Measurements from ENCODE around the gene CLMP.

Gene CLMP

DNA sequence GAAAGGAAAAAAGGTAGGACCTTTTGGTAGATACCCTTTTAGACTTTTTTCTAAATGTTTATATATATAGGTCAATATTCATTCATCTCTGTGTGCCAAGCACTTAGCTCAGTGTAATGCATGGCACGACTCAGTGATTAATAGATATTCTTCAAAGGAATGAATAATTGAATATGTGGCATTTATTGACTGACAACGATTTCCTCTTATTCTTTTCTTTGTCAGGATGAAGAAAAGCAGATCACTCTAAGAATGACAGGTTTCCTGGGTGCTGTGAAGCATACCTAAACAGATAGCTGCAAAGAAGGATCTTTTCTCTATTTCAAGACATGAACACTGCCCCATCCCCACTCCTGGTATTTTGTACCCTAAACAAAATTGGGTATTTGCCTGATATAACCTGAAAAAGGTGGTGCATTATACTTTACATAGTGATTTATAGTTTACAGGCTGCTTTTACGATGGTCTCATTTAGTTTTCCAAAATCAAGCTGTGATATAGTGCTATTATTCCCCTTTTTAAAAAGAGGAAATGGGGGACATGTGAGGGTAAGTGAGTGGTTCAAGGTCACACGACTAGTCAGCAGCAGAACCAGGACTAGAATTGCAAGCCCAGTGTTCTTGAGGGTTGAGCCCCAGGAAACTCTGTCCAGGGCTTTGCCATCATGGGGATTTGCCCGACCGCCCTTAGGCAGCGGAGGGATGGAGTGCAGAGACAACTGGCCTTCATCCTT lies 32.9 kb upstream of the CLMP start:
- H3K27ac Mint-ChIP-seq = no peak overlapping the region
- H3K27me3 Mint-ChIP-seq = peaks cover 16% of the 10 kb centered on the region
- H3K9me3 Mint-ChIP-seq = peaks cover 4% of the 10 kb centered on the region
- no peak for ATAC-seq
- no peaks in the 10 kb centered on the region for H3K36me3 Mint-ChIP-seq
- peaks cover 3% of the 10 kb centered on the region for H3K4me1 Mint-ChIP-seq
- no peak overlapping the region for H3K4me3 Mint-ChIP-seq

GRCh38 chr11:123221584-123221983 lies 26.5 kb upstream of the CLMP start:
- Mint-ChIP-seq H3K27me3 (peaks cover 35% of the 10 kb centered on the region), H3K4me1 (no peaks in the 10 kb centered on the region), H3K27ac (no peak overlapping the region), H3K36me3 (peaks cover 5% of the 10 kb centered on the region), H3K9me3 (peaks cover 18% of the 10 kb centered on the region), H3K4me3 (no peak overlapping the region)
- ATAC-seq = no peak

GRCh38 chr11:123221096-123221561 lies 26.1 kb upstream of the CLMP start:
- no peak overlapping the region for H3K27ac Mint-ChIP-seq
- H3K4me1 Mint-ChIP-seq = no peaks in the 10 kb centered on the region
- no peak overlapping the region for H3K4me3 Mint-ChIP-seq
- ATAC-seq = no peak
- peaks cover 35% of the 10 kb centered on the region for H3K27me3 Mint-ChIP-seq
- peaks cover 18% of the 10 kb centered on the region for H3K9me3 Mint-ChIP-seq
- H3K36me3 Mint-ChIP-seq = peaks cover 5% of the 10 kb centered on the region

GRCh38 chr11:123219066-123219690 lies 24.1 kb upstream of the CLMP start:
- H3K4me3 Mint-ChIP-seq = no peak overlapping the region
- no peak overlapping the region for H3K27ac Mint-ChIP-seq
- ATAC-seq = no peak
- H3K27me3 Mint-ChIP-seq = peaks cover 45% of the 10 kb centered on the region
- H3K36me3 Mint-ChIP-seq = peaks cover 5% of the 10 kb centered on the region
- H3K9me3 Mint-ChIP-seq = peaks cover 18% of the 10 kb centered on the region
- no peaks in the 10 kb centered on the region for H3K4me1 Mint-ChIP-seq

DNA sequence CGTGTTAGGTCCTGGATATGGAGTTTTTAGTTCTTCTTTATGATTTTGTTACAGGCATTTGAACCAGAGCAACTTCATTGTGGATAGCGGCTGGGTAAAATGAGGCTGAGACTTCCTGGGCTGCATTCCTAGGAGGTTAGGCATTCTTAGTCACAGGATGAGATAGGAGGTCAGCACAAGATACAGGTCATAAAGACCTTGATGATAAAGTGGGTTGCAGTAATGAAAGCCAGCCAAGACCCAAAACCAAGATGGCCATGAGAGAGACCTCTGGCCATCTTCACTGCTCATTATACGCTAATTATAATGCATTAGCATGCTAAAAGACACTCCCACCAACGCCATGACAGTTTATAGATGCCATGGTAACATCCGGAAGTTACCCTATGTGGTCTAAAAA lies 23.4 kb upstream of the CLMP start:
- Mint-ChIP-seq H3K4me3 (no peak overlapping the region), H3K27ac (no peak overlapping the region), H3K9me3 (peaks cover 18% of the 10 kb centered on the region), H3K4me1 (no peaks in the 10 kb centered on the region), H3K36me3 (peaks cover 5% of the 10 kb centered on the region), H3K27me3 (peaks cover 50% of the 10 kb centered on the region)
- ATAC-seq = no peak

DNA sequence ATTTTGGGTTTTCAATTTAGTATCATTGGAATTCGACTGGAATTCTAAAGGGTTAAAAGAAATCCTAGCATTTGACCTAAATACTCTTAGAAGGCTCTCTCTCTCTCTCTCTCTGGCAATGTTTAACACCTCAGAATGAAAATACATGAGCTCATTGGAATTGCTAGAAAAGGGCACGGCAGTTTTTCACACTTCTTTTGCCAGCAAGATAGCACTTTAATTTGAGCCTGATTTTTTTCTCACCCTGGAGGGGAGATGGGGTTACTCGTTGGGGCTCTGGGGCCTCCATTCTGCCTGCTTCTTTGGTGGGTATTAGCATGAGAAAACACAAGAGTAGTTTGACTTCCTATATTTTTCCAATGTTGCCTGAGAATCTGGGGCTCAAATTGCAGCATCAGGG lies 22.8 kb upstream of the CLMP start:
- H3K4me3 Mint-ChIP-seq = no peak overlapping the region
- H3K36me3 Mint-ChIP-seq = peaks cover 5% of the 10 kb centered on the region
- ATAC-seq = no peak
- H3K27me3 Mint-ChIP-seq = peaks cover 48% of the 10 kb centered on the region
- H3K9me3 Mint-ChIP-seq = peaks cover 14% of the 10 kb centered on the region
- H3K4me1 Mint-ChIP-seq = no peaks in the 10 kb centered on the region
- no peak overlapping the region for H3K27ac Mint-ChIP-seq

DNA sequence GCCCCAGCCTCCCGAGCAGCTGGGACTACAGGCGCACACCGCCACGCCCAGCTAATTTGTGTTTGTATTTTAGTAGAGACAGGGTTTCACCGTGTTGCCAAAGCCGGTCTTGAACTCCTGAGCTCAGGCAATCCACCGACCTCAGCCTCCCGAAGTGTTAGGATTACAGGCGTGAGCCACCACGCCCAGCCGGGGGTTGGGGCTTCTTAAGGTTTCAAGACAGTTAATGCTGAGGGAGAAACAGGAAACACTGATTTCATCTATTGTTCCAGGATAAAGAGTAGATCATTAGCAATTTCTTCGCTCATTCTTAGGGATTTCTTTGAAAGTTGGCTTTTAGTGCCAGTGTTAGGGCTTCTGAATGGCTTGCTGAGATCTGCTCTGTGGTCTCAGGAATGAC lies 21.2 kb upstream of the CLMP start:
- Mint-ChIP-seq H3K9me3 (peaks cover 2% of the 10 kb centered on the region), H3K36me3 (no peaks in the 10 kb centered on the region), H3K27ac (no peak overlapping the region), H3K4me1 (no peaks in the 10 kb centered on the region), H3K27me3 (peaks cover 49% of the 10 kb centered on the region), H3K4me3 (no peak overlapping the region)
- no peak for ATAC-seq

GRCh38 chr11:123214940-123215339 lies 19.9 kb upstream of the CLMP start:
- Mint-ChIP-seq H3K4me3 (no peak overlapping the region), H3K9me3 (no peaks in the 10 kb centered on the region), H3K36me3 (no peaks in the 10 kb centered on the region), H3K4me1 (no peaks in the 10 kb centered on the region), H3K27me3 (peaks cover 47% of the 10 kb centered on the region), H3K27ac (no peak overlapping the region)
- ATAC-seq = no peak

- H3K27ac Mint-ChIP-seq = no peak overlapping the region
- H3K27me3 Mint-ChIP-seq = peaks cover 47% of the 10 kb centered on the region
Measured at GRCh38 chr11:123214396-123214795, 19.3 kb upstream of the CLMP start.

DNA sequence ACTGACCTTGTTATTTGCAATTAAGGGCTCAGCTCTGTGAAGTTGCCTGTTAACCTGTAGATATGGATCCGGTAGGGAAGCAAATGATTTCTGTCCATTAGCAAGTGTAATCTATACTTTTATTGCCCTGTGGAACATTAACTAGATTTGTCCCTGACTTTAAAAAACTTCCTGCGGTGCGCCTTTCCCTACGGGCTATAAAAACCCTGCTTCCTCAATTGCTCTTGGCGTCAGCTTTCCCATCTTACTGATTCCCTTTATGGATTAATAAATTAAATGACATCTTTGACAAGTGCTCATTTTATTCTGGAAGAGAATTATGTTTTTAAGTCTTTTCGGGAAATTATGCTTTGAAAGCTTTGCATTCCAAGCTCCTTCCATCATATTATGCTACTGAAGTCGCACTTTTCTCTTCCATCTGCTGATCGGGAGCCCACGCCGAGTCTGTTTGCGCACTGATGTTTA lies 18.3 kb upstream of the CLMP start:
- Mint-ChIP-seq H3K9me3 (no peaks in the 10 kb centered on the region), H3K27me3 (peaks cover 57% of the 10 kb centered on the region), H3K4me3 (no peak overlapping the region), H3K27ac (no peak overlapping the region), H3K36me3 (no peaks in the 10 kb centered on the region), H3K4me1 (no peaks in the 10 kb centered on the region)
- no peak for ATAC-seq

More at GRCh38 chr11:123214396-123214795, 19.3 kb upstream of the CLMP start:
- no peaks in the 10 kb centered on the region for H3K36me3 Mint-ChIP-seq
- ATAC-seq = no peak
- no peaks in the 10 kb centered on the region for H3K9me3 Mint-ChIP-seq
- no peaks in the 10 kb centered on the region for H3K4me1 Mint-ChIP-seq
- H3K4me3 Mint-ChIP-seq = no peak overlapping the region

DNA sequence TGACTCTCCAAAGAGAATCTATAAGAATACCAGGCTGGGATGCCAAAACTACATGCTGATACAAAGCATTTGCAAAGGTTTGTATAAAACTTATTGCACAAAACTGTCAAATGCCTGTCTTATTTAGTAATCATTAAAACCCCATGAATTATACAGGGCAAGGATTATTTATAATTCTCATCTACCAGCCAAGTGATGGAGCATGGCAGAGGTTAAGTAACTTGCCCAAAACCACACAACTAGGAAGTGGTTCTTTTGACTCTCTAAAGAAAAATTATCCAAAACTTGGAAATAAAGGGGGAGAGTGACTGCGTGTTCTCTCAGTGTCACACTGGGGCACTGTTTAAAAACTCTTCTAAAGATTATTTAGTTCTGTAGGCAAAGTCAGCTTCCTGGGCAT lies 17.4 kb upstream of the CLMP start:
- Mint-ChIP-seq H3K36me3 (no peaks in the 10 kb centered on the region), H3K4me1 (no peaks in the 10 kb centered on the region), H3K9me3 (no peaks in the 10 kb centered on the region), H3K27ac (no peak overlapping the region), H3K4me3 (no peak overlapping the region), H3K27me3 (peaks cover 67% of the 10 kb centered on the region)
- ATAC-seq = no peak

DNA sequence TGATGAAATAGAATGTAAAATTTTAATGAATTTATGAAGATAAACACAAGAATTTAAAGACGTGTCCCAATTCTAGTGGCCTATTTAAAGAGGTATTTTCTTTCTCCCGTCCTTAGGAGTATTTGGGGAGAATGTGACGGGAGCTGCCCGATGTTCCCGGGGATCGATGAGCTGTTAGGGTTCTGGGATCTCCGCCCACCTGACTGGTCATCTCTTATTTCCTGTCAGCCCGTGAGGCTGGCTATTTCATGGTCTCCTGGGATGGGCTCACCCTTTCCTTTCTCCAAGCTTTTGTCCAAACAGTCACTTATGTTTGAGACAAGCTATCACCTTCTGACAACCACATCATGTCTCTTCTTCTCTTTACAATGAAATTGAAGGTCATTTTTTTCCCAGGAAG lies 16.9 kb upstream of the CLMP start:
- Mint-ChIP-seq H3K4me3 (no peak overlapping the region), H3K9me3 (no peaks in the 10 kb centered on the region), H3K4me1 (no peaks in the 10 kb centered on the region), H3K27me3 (peaks cover 71% of the 10 kb centered on the region), H3K27ac (no peak overlapping the region), H3K36me3 (no peaks in the 10 kb centered on the region)
- no peak for ATAC-seq

DNA sequence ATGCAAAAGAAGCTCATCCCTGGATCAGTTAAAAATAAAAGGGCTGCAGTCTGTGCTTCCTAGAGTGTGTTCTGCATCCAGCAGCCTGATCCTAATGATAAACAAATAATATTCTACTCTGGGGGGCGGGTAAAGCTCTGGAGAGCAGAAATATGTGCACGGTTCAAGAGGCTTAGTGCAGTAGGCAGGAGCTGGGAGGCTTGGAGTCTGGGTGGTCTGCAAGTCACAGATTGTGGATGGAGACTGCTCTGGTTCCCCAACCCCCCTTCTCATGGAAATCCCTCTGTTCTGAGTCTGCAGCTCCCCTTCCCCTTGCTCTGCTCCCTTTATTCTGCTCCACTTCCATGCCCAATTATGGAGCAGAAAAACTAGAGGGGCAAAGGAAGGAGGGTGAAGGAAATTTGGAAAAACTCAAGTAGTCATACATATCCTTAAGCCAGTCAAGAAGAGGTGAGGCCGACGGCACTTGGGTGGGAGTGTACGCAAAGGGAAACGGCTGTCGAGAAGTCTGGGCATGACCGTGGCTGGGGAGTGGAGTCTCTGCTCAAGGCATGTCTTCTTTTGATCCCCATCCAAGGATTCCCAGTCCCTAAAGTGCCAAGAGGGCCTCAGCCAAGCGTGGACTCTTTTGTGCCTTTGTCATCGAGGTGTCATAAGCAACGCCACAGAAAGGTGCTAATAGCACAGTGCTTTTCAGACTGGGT lies 16.3 kb upstream of the CLMP start:
- no peak for ATAC-seq
- Mint-ChIP-seq H3K4me3 (no peak overlapping the region), H3K27me3 (peaks cover 71% of the 10 kb centered on the region), H3K4me1 (no peaks in the 10 kb centered on the region), H3K9me3 (no peaks in the 10 kb centered on the region), H3K36me3 (no peaks in the 10 kb centered on the region), H3K27ac (no peak overlapping the region)

- H3K27ac Mint-ChIP-seq = no peak overlapping the region
- H3K27me3 Mint-ChIP-seq = peaks cover 63% of the 10 kb centered on the region
- H3K9me3 Mint-ChIP-seq = no peaks in the 10 kb centered on the region
- no peak overlapping the region for H3K4me3 Mint-ChIP-seq
- H3K4me1 Mint-ChIP-seq = no peaks in the 10 kb centered on the region
- peak; percentile 57 for ATAC-seq
- no peaks in the 10 kb centered on the region for H3K36me3 Mint-ChIP-seq
Measured at GRCh38 chr11:123209591-123209990, 14.5 kb upstream of the CLMP start.

DNA sequence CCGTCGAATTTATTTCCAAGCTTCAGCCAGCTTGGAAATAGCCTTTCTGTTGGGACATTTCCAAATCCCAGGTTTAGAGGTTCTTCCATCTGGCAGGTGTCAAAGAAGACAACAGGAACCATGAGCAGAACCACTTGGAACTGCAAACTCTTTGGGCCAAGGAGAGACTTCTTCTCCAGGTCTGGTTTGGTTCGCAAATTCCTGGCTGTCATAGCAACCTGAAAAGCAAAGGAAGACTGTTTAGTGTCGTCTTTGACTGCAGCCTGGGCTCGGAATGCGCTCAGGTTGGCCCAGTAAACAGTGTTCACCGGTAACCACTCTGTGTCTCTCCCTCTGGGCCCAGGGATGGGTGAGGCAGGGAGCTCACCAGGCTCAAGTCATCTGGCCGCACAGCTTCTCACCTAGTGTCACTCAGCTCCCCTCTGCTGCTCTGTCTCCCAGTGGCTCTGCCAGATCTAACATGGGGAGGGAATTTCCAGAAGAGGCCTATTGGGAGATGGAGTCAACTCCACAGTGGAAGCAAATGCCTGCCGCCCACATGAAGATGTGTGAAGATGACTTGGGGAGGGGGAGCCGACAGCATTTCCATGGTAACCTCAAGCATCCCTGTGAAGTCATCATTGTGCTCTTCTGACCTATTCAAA lies 11.9 kb upstream of the CLMP start:
- no peaks in the 10 kb centered on the region for H3K9me3 Mint-ChIP-seq
- no peaks in the 10 kb centered on the region for H3K36me3 Mint-ChIP-seq
- ATAC-seq = no peak
- no peaks in the 10 kb centered on the region for H3K4me1 Mint-ChIP-seq
- H3K27me3 Mint-ChIP-seq = peaks cover 54% of the 10 kb centered on the region
- H3K4me3 Mint-ChIP-seq = no peak overlapping the region
- no peak overlapping the region for H3K27ac Mint-ChIP-seq

Data from stimulated activated memory B cell treated with anti-CD40 and anti-IgM and Interleukin-4, amounts not matched to agents 10 μg/mL and 1 μg/mL and 100 μg/mL, for 72 hours (primary cell).